MM.1S (cell line): ENCODE results near the gene CRKL.
"Not testable (repeated sequence)": the region's sequence is repeated elsewhere in the genome, so short reads cannot be mapped to it uniquely, and the experiment has no call there.

Experiments used
- DNase-seq: peaks from one replicate; pipeline ENCODE4 v3.0.0-alpha.2; 2015
- H2AFZ ChIP-seq: fragments of 300-600 bp; sonication (generic); 2 replicates; pipeline ENCODE4 v1.6.0; 2016; ENCODE audit warnings: antibody characterized with exemption, low read length
- H3F3A ChIP-seq: fragments of 300-600 bp; sonication (generic); 2 replicates; pipeline ENCODE4 v1.6.1; 2016; ENCODE audit warnings: mild to moderate bottlenecking, antibody characterized with exemption, low read length, moderate library complexity, mixed read lengths; ENCODE audit not compliant: insufficient read depth
- H3K27ac ChIP-seq: fragments of 300-600 bp; sonication (generic); 2 replicates; pipeline ENCODE4 v1.5.1; 2016; ENCODE audit warnings: mild to moderate bottlenecking, low read length
- H3K27me3 ChIP-seq: fragments of 300-600 bp; sonication (generic); replicated peaks from 2 replicates; pipeline ENCODE4 v1.6.0; 2016; ENCODE audit warnings: low read length; ENCODE audit not compliant: insufficient read depth
- H3K36me3 ChIP-seq: fragments of 300-600 bp; sonication (generic); replicated peaks from 2 replicates; pipeline ENCODE4 v1.6.1; 2016; ENCODE audit warnings: mild to moderate bottlenecking, low read length, mixed read lengths; ENCODE audit not compliant: insufficient read depth
- H3K4me1 ChIP-seq: fragments of 300-600 bp; sonication (generic); 2 replicates; pipeline ENCODE4 v1.6.1; 2016; ENCODE audit warnings: low read length, mixed read lengths
- H3K4me2 ChIP-seq: fragments of 300-600 bp; sonication (generic); 2 replicates; pipeline ENCODE4 v1.6.0; 2016; ENCODE audit warnings: low read depth, low read length
- H3K4me3 ChIP-seq: fragments of 300-600 bp; sonication (generic); 2 replicates; pipeline ENCODE4 v1.5.1; 2016; ENCODE audit warnings: low read length, mixed read lengths
- H3K79me2 ChIP-seq: fragments of 300-600 bp; sonication (generic); 2 replicates; pipeline ENCODE4 v1.6.1; 2016; ENCODE audit warnings: mixed run types, low read length, mixed read lengths
- H3K9ac ChIP-seq: fragments of 300-600 bp; sonication (generic); 2 replicates; pipeline ENCODE4 v1.6.1; 2016; ENCODE audit warnings: low read length, mixed read lengths
- H3K9me2 ChIP-seq: fragments of 300-600 bp; sonication (generic); replicated peaks from 2 replicates; pipeline ENCODE4 v1.6.1; 2016; ENCODE audit warnings: mild to moderate bottlenecking, low read length, mixed read lengths; ENCODE audit not compliant: insufficient read depth
- H3K9me3 ChIP-seq: fragments of 300-600 bp; sonication (generic); replicated peaks from 2 replicates; pipeline ENCODE4 v1.6.1; 2016; ENCODE audit warnings: mild to moderate bottlenecking, low read length, mixed read lengths; ENCODE audit not compliant: insufficient read depth
- H4K20me1 ChIP-seq: fragments of 300-600 bp; sonication (generic); 2 replicates; pipeline ENCODE4 v1.6.1; 2016; ENCODE audit warnings: mild to moderate bottlenecking, low read length, moderate library complexity, mixed read lengths; ENCODE audit not compliant: insufficient read depth
- EZH2 ChIP-seq: fragments of 300-600 bp; sonication (generic); optimal IDR thresholded peaks from 2 replicates; pipeline ENCODE3; 2017; ENCODE audit warnings: low read depth, mild to moderate bottlenecking, antibody characterized with exemption, low read length, mixed read lengths
- EZH2phosphoT487 ChIP-seq: fragments of 300-600 bp; sonication (generic); IDR thresholded peaks from 2 replicates; pipeline ENCODE4 v1.6.1; 2018; ENCODE audit warnings: antibody characterized with exemption, low read length
- TF ChIP-seq, protein P1 (sequence below): fragments of 300-600 bp; sonication (generic); IDR thresholded peaks from 2 replicates; pipeline ENCODE4 v1.5.1; 2016; ENCODE audit warnings: antibody characterized with exemption, low read length, mixed read lengths

CRKL gene

DNA sequence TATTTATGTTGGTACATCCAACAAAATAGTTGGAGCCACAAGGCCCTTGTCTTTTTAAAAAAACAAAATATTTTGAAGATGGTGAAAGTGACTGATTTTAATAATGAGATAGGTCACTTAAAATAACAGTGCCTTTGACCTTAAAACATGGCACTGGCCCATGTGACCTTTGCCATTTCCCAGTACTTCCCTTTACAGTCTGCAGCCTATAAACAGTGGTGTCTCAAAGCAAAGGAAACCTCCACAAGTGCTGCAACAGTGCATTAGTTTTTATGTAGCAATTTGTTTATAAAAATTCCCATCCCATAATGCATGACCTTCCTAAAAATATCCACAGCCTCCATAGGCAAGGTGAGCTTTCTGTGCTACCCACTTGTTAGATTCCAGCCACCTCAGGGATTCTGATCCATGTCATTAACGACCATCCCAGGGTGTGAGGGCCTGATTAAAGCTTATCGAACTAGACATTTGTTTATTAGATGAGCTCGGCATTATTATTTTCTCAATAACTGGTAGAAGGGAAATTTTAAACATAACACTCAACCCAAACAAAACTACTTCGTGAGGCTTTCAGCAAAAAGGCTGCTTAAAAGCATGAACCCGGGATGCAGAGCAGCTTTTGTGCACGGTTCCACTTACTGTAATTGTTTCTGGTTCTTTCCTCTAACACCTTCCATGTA lies 28.0 kb upstream of the CRKL start:
- Histone ChIP-seq H2AFZ (no peak overlapping the region), H3F3A (no peaks in the 10 kb centered on the region), H3K36me3 (no peaks in the 10 kb centered on the region), H3K4me1 (no peaks in the 10 kb centered on the region), H3K9me3 (no peaks in the 10 kb centered on the region), H4K20me1 (no peaks in the 10 kb centered on the region), H3K79me2 (no peaks in the 10 kb centered on the region), H3K27ac (no peak overlapping the region), H3K4me3 (no peak overlapping the region), H3K9me2 (no peaks in the 10 kb centered on the region), H3K27me3 (no peaks in the 10 kb centered on the region), H3K9ac (no peak overlapping the region), H3K4me2 (no peak overlapping the region)
- no peak for DNase-seq
- TF ChIP-seq, protein P1, sequence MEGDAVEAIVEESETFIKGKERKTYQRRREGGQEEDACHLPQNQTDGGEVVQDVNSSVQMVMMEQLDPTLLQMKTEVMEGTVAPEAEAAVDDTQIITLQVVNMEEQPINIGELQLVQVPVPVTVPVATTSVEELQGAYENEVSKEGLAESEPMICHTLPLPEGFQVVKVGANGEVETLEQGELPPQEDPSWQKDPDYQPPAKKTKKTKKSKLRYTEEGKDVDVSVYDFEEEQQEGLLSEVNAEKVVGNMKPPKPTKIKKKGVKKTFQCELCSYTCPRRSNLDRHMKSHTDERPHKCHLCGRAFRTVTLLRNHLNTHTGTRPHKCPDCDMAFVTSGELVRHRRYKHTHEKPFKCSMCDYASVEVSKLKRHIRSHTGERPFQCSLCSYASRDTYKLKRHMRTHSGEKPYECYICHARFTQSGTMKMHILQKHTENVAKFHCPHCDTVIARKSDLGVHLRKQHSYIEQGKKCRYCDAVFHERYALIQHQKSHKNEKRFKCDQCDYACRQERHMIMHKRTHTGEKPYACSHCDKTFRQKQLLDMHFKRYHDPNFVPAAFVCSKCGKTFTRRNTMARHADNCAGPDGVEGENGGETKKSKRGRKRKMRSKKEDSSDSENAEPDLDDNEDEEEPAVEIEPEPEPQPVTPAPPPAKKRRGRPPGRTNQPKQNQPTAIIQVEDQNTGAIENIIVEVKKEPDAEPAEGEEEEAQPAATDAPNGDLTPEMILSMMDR, result no peak
- TF ChIP-seq EZH2phosphoT487 (no peak), EZH2 (no peak)

GRCh38 chr22:20889904-20890540 lies 27.2 kb upstream of the CRKL start:
- Histone ChIP-seq H3K4me3 (no peak overlapping the region), H3K27me3 (no peaks in the 10 kb centered on the region), H3K36me3 (no peaks in the 10 kb centered on the region), H3K9ac (no peak overlapping the region), H3K9me2 (no peaks in the 10 kb centered on the region), H3K9me3 (no peaks in the 10 kb centered on the region), H2AFZ (no peak overlapping the region), H4K20me1 (no peaks in the 10 kb centered on the region), H3K4me2 (no peak overlapping the region), H3K27ac (no peak overlapping the region), H3K4me1 (no peaks in the 10 kb centered on the region), H3F3A (no peaks in the 10 kb centered on the region), H3K79me2 (no peaks in the 10 kb centered on the region)
- no peak for DNase-seq
- TF ChIP-seq EZH2phosphoT487 (no peak), EZH2 (no peak)
- TF ChIP-seq, protein P1, result no peak

DNA sequence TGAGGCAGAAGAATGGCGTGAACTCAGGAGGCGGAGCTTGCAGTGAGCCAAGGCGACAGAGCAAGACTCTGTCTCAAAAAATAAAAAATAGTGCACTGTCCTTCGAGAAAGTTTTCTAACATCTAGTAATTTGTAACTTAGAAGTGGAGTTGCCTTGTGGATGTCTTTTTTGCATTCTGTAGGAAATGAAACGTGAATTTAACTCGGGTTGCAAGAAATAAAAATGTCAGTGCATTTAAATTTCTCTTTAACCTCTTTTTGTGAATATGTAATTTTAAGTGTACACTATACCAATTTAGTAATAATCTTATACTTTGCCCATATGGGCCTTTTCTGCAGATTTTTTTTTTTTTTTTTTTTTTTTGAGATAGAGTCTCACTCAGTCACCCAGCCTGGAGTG lies 26.2 kb upstream of the CRKL start:
- TF ChIP-seq EZH2phosphoT487 (no peak), EZH2 (no peak)
- TF ChIP-seq, protein P1, result no peak

GRCh38 chr22:20897737-20898136 lies 19.5 kb upstream of the CRKL start:
- H3K36me3 ChIP-seq, H3K4me2 ChIP-seq, H3K27ac ChIP-seq, H4K20me1 ChIP-seq, H3K27me3 ChIP-seq, H3K4me1 ChIP-seq, H3K9me2 ChIP-seq, H3K9ac ChIP-seq, H3K79me2 ChIP-seq, H2AFZ ChIP-seq, H3K4me3 ChIP-seq, DNase-seq, H3K9me3 ChIP-seq, H3F3A ChIP-seq: not testable (repeated sequence)

More for the DNA sequence above, 26.2 kb upstream of the CRKL start:
- Histone ChIP-seq H3K36me3 (no peaks in the 10 kb centered on the region), H3K9ac (no peak overlapping the region), H3K27me3 (no peaks in the 10 kb centered on the region), H3F3A (no peaks in the 10 kb centered on the region), H3K4me3 (no peak overlapping the region), H3K9me2 (no peaks in the 10 kb centered on the region), H4K20me1 (no peaks in the 10 kb centered on the region), H3K9me3 (no peaks in the 10 kb centered on the region), H3K79me2 (no peaks in the 10 kb centered on the region), H3K27ac (no peak overlapping the region), H3K4me2 (no peak overlapping the region), H3K4me1 (no peaks in the 10 kb centered on the region), H2AFZ (no peak overlapping the region)
- DNase-seq, result no peak
